Measurements from ENCODE around the gene MACROD2. TPM values are rescaled to one million over a fixed set of nuclear protein-coding genes. Genes with fewer than 3 reads are reported as not detected.

MACROD2 gene
- total RNA-seq, 1 experiment from 2014 or later: 3.7 TPM

- Histone ChIP-seq H3K79me2 (ENCODE audit: insufficient read depth, low read length) (no peaks in the 10 kb centered on the region), H3K9me3 (ENCODE audit: control insufficient read depth in 1 of 2, insufficient read depth in 1 of 2, low read depth in 1 of 2, low read length in 2 of 2) (no peaks in the 10 kb centered on the region), H3K27ac (ENCODE audit: low read depth, low read length) (no peak overlapping the region), H3K4me2 (ENCODE audit: low read length) (no peak overlapping the region), H3K36me3 (ENCODE audit: control insufficient read depth in 1 of 2, insufficient read depth in 2 of 2, low read length in 2 of 2) (no peaks in the 10 kb centered on the region), H3K4me3 (replicated peaks in 1 of 2; ENCODE audit: low read depth in 1 of 2, low read length in 2 of 2) (no peak overlapping the region), H4K20me1 (ENCODE audit: insufficient read depth) (no peaks in the 10 kb centered on the region), H3K4me1 (ENCODE audit: control insufficient read depth in 1 of 2, insufficient read depth in 2 of 2, low read length in 2 of 2) (no peaks in the 10 kb centered on the region), H3K9me2 (ENCODE audit: insufficient read depth) (no peaks in the 10 kb centered on the region), H3K9ac (ENCODE audit: low read length) (no peak overlapping the region), H3K27me3 (ENCODE audit: insufficient read depth, low read length) (no peaks in the 10 kb centered on the region), H2AFZ (ENCODE audit: low read depth, low read length, poor library complexity, severe bottlenecking) (no peak overlapping the region)
- BruUV-seq (replicated peaks): no TSS peak
- ATAC-seq: no peak
- ChIA-PET POLR2A (no interaction called here), CTCF (no interaction called here), RAD21 (ENCODE audit: low non-redundant PET in 1 of 2, low total read pairs in 2 of 2, uncharacterized antibody in 2 of 2, unreplicated experiment in 2 of 2) (no interaction called here)
- TF ChIP-seq ZBTB33 (IDR thresholded peaks at IDR 0.05; ENCODE audit: extremely low read depth, insufficient replicate concordance, low read length) (no peak), ZNF274 (IDR thresholded peaks at IDR 0.05; ENCODE audit: low read depth, low read length) (no peak), ELF1 (IDR thresholded peaks at IDR 0.05; ENCODE audit: borderline replicate concordance, low read depth) (no peak), CTCF (IDR thresholded peaks at IDR 0.05 in 2 of 3, conservative IDR thresholded peaks at IDR 0.05 in 1 of 3; ENCODE audit: borderline replicate concordance in 1 of 3, insufficient read depth in 1 of 3, low read depth in 2 of 3, low read length in 2 of 3) (no peak), CEBPB (IDR thresholded peaks at IDR 0.05; ENCODE audit: low read depth) (no peak), YY1 (IDR thresholded peaks at IDR 0.05; ENCODE audit: extremely low read depth, insufficient replicate concordance, low read depth, low read length) (no peak), EGR1 (IDR thresholded peaks at IDR 0.05; ENCODE audit: low read depth) (no peak), REST (IDR thresholded peaks at IDR 0.05; ENCODE audit: low read depth) (no peak), EZH2 (IDR thresholded peaks at IDR 0.05) (no peak), MAX (IDR thresholded peaks at IDR 0.05) (no peak), CBX3 (IDR thresholded peaks at IDR 0.05; ENCODE audit: low read depth) (no peak), SIN3A (IDR thresholded peaks at IDR 0.05; ENCODE audit: low read depth) (no peak), JUND (IDR thresholded peaks at IDR 0.05) (no peak), SP1 (IDR thresholded peaks at IDR 0.05; ENCODE audit: low read depth) (no peak), ZFX (IDR thresholded peaks at IDR 0.05) (no peak), RAD21 (IDR thresholded peaks at IDR 0.05; ENCODE audit: low read depth) (no peak), POLR2AphosphoS5 (IDR thresholded peaks at IDR 0.05; ENCODE audit: low read depth, low read length) (no peak)
- no peak for DNase-seq (ENCODE audit: low read depth, low spot score)
- intact Hi-C loops (cut with micrococcal nuclease): no loop called here
Measured at GRCh38 chr20:14319704-14320103, 324.4 kb downstream of the MACROD2 start.

Measured in HCT116 (cell line).